Ramos (cell line): ENCODE data around the gene ZCWPW1.
"Not testable (repeated sequence)": the region's sequence is repeated elsewhere in the genome, so short reads cannot be mapped to it uniquely, and the experiment has no call there.

ENCODE experiments used
- in situ Hi-C: fragments of 300-500 bp; cut with MboI; formaldehyde crosslinking; loops from one replicate; pipeline ENCODE4 v1.14.3; 2022; ENCODE audit warnings: low sequenced_read_pairs; ENCODE audit not compliant: unreplicated experiment

Gene ZCWPW1

DNA sequence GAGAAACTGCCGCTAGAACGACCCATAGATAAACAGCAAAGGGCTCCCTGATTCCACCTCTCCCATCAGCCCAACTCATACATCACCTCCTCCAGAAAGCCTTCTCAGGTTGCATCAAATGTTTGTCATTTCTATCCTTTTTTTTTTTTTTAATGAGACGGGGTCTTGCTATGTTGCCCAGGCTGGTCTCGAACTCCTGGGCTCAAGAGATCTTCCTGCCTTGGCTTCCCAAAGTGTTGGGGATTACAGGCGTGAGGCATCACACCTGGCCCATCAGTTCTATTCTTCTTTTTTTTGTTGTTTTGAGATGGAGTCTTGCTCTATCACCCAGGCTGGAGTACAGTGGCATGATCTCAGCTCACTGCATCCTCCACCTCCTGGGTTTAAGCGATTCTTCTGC lies 28.5 kb upstream of the ZCWPW1 start:
- in situ Hi-C loops, result no loop called here

DNA sequence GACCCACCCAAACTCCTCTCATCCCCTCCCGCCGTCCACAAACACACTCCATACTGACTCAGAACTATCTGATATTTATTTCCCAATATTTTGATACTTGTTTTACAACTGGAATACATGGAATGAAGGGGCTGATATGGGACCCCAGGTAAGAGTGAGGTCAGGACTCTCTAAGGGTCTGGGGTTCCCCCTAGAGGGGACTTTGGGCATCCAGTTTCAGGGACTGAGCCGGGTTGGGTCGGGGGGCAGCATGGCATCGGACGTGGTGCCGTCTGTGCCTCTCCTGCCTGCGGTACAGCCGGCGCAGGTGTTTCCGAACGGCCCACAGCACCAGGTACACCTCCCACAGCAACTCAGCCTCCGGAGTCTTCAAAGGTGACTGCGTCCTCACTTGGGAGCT lies 28.1 kb upstream of the ZCWPW1 start:
- in situ Hi-C loops, result no loop called here

DNA sequence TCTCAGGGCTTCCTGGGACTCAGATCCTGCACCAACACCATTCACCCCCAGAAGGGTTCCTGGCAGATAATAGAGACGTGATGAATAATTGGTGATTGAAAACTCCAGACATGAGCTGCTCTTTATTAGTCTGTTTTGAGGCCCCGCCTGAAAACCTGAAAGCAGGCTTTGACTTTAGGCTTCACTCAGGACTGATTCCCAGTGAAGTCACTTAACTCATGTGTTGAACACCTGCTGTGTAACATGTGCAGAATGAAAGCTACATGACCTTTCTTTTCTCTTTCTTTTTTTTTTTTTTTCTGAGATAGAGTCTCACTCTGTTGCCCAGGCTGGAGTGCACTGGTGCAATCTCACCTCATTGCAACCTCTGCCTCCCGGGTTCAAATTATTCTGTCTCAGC lies 26.7 kb upstream of the ZCWPW1 start:
- in situ Hi-C loops, result no loop called here

DNA sequence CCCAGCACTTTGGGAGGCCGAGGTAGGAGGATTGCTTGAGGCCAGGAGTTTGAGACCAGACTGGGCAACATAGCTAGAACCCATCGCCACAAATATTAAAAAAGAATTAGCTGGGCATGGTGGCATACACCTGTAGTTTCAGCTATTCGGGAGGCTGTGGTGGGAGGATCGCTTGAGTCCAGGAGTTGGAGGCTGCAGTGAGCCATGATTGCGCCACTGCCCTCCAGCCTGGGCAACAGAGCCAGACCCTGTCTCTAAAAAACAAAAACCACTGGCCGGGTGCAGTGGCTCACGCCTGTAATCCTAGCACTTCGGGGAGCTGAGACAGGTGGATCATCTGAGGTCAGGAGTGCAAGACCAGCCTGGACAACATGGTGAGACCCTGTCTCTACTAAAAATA lies 25.4 kb upstream of the ZCWPW1 start:
- in situ Hi-C loops, result not testable (repeated sequence)

DNA sequence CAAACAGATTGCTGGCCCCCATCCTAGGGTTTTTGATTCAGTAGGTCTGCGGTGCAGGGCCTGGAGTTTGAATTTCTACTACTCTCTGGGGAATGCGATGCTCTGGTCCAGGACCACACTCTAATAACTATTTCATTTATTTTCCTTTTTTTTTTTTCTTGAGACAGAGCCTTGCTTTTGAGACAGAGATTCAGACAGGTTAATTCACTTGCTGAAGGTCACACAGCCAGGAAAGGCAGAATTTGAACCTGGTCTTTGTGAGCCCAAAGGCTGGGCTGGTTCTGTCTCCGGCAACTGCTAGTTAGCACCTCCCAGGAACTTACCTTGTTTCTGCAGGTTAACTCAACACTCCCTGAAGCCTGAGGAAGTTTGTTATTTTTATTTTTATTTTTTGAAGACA lies 24.0 kb upstream of the ZCWPW1 start:
- in situ Hi-C loops, result no loop called here

DNA sequence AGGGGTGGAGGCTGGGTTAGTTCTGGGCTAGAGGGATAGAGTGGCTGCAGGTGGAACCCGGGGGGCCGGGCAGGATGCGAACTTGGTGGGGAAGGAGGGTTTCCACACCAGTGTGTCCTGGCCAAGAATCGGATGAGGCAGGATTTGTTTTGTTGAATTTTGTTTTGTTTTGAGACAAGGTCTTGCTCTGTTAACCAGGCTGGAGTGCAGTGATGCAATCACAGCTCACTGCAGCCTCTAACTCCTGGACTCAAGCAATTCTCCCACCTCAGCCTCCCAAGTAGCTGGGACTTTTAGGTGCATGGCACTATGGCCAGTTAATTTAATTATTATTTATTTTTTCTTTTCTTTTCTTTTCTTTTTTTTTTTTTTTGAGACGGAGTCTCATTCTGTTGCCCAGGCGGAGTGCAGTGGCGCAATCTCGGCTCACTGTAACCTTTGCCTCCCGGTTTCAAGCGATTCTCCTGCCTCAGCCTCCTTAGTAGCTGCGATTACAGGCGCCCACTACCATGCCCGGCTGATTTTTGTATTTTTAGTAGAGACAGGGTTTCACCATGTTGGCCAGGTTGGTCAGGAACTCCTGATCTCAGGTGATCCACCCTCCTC lies 20.8 kb upstream of the ZCWPW1 start:
- in situ Hi-C loops, result no loop called here

DNA sequence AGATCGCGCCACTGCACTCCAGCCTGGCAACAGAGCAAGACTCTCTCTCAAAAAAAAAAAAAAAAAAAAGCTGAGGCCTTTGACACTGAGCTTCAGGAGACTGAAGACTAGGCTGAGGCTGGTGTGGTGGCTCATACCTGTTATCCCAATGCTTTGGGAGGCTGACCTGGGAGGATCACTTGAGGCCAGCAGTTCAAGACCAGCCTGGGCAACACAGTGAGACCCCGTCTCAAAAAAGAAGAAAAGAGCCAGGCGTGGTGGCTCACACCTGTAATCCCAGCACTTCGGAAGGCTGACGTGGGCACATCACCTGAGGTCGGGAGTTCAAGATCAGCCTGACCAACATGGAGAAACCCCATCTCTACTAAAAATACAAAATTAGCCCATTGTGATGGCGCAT lies 18.9 kb upstream of the ZCWPW1 start:
- in situ Hi-C loops, result not testable (repeated sequence)

DNA sequence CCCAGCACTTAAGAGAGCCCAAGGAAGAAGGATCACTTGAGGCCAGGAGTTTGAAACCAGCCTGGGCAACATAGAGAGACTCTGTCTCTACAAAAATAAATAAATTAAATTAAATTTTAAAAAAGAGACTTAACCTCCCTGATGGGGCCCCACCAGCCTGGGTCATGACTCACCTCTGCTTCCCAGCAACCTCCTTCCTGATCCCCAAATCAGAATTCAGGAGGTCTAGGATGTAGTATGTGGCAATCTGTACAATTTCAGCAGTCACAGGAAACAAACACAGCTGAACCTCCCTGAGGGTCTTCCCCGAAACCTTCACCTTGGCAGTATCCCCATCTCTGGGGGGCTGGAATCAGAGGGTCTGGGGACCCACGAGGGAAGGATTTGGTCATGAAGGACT lies 17.5 kb upstream of the ZCWPW1 start:
- in situ Hi-C loops, result no loop called here

DNA sequence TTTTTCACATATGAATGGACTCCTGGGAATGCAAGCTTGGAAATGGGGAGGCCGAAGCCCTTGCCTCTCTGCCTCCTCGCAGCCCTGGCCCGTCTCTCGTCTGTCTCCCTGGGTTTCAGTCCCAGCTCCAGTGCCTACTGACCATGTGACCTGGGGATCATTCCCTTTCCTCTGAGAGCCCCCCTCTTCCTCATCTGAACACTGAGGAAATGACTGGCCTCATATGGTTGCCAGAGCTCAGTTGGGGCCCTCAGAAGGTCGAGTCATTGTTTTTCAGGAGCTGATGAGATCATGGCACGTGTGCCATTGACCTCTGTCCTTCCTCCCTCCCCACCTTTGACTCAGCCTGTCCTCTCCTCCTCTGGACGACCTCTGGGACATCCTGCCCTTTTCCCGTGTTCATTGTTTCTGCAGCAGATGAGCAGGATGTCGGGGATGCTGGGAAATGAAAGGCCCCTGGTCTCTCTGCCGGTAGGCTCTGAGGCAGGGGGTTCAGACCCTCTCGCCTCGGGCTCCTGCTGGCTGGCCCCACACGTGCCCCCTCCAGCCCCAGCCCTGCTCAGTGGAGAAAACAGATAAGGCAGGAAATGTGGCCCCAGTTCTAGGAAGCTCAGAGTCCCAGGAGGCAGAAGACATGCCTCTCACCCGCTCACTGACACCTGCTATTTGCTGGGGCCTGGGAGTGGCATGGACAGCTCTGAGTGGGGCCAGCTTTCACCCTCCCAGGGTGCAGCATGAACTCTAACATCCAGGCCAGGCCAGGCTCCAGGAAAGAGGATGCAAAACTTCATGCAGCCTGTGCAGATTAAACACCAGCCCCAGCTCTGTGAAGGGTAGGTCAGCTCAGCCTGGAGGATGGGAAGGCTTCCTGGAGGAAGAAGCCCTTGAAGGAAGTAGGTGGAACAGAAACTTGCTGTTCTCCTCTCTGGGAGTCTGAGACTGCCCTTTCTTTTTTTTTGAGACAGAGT lies 16.1 kb upstream of the ZCWPW1 start:
- in situ Hi-C loops, result no loop called here

DNA sequence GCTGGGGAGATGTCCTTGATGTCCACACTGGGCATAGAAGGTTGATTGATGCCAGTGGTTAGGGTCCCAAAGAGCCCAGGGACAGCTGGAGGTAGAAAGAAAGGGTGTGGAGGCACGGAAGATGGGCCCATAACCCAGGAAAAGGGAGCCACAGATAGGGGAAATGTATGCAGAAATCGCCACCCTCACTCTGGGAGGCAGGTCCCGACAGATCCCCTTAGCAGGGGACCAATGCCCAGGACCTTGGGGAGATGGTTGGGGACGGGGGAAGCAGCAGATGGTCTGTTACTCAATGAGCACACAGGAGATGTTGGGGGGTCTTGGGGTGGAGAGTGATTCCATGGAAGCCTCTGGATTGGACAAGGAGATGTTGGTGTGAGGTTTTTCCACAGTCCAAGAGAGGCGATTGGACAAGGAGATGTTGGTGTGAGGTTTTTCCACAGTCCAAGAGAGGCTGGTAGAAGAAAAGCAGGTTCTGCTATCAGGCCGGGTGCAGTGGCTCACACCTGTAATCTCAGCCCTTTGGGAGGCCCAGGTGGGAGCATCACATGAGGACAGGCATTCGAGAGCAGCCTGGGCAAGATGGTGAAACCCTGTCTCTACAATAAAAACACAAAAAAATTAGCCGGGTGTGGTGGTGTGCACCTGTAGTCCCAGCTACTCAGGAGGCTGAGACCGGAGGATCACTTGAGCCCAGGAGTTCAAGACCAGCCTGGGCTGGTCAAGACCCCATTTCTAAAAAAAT lies 14.8 kb upstream of the ZCWPW1 start:
- in situ Hi-C loops, result no loop called here

DNA sequence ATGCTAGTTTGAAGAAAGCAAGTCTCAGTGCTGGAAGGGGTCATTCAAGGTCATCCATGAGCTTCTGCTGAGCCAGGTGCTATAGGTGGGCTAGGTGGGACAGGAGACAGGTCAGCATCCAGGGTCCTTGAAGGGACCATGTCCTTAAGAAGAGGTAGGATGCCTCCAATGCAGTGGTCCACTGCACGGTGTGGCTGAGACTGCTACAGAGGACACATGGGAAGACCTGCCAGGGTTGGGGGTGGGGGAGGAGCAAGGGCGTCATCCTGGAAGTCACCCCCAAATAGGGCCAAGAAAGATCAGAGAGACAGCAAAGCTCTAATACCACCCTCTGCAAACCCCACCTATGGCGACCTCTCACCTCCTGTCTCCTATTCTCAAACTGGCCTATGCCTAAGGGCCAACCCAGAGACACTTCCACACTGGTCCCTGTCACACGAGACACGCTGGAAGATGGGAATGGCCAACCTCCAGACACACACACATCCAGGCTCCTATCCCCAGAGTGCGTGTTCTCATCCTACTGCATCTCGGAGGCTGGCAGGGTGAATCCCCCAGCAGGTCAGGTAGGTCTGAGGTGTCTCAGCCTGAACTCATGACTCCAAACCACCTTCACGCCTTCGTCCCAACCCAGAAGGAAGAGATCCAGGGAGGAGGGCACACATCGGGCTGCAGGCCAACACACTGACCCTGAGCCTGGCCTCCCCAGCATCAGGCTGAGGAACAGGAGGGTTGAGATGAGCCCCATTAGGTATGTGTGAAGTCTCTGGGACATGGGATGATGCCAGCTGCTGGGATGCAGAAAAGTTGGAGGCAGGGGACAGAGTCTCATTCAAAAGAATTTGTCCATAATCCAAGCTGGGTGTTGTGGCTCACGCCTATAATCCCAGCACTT lies 13.4 kb upstream of the ZCWPW1 start:
- in situ Hi-C loops, result no loop called here

DNA sequence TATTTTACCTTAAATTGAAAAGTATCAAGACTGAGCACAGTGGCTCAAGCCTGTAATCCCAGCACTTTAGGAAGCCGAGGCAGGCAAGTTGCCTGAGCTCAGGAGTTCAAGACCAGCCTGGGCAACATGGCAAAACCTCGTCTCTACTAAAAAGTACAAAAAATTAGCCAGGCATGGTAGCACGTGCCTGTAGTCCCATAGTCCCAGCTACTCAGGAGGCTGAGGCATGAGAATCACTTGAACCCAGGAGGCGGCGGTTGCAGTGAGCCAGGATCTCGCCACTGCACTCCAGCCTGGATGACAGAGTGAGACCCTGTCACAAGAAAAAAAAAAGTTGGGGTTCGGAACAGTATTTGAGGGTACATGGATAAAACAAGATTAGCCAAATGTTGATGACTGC lies 10.7 kb upstream of the ZCWPW1 start:
- in situ Hi-C loops, result not testable (repeated sequence)

DNA sequence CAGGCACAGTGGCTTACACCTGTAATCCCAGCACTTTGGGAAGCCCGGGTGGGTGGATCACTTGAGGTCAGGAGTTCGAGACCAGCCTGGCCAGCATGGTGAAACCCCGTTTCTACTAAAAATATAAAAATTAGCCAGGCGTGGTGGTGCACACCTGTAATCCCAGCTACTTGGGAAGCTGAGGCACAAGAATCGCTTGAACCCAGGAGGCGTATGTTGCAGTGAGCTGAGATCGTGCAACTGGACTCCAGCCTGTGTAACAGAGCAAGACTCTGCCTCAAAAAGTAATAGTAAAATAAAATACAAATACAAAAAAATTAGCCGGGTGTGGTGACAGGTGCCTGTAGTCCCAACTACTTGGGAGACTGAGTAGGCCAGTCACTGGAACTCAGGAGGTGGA lies 10.2 kb upstream of the ZCWPW1 start:
- in situ Hi-C loops, result not testable (repeated sequence)

DNA sequence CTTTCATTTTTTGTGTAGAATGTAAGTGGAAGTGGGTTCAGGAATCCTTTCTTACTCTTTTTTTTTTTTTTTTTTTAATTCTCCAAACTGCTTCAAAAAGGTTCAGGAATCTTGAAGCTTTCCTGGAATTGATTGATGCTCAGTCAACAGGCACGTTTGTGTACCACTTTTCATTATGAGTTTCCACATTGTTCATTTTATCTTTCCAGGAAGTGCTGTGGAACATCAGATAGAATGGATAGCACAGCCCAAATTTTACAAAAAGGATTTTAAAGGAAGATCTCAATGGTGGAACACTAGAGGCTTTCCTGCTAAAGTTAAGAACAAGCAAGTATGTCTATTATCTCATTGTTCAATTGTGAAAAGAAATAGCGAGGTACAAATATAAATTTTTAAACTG lies 9.7 kb upstream of the ZCWPW1 start:
- in situ Hi-C loops, result no loop called here

DNA sequence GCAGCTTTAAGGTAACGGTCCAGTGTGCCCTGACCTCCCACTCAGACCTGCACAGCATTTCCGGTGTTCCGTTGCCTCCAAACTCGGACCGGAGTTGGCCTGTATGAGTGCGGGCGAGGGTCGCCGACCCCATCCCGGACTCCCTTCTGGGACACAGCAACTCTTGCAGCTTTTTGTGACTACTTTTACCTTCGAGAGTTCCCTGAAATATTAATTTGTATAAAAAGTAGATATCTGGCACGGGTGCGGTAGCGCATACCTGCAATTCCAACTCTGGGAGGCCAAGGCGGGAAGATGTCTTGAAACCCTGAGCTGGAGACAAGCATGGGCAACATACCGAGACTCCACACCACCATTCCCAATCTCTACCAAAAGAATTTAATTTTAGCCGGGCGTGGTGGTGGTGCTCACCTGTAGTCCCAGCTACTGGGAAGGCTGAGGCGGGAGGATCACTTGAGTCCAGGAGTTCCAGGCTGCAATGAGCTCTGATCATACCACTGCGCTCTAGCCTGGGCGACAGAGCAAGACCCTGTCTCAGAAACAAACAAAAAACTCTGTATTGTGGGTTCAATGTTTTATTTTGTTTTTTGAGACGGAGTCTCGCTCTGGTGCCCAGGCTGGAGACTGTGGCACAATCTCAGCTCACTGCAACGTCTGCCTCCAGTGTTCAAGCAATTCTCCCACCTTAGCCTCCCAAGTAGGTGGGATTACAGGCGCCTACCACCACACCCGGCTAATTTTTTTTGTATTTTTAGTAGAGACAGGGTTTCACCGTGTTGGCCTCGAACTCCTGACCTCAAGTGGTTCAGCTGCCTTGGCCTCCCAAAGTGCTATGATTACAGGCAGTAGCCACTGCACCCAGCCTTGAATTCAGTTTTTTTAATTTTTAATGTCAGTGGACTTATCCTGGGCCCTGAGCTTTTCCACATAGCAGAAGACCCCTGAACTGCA lies 8.9 kb upstream of the ZCWPW1 start:
- in situ Hi-C loops, result no loop called here

DNA sequence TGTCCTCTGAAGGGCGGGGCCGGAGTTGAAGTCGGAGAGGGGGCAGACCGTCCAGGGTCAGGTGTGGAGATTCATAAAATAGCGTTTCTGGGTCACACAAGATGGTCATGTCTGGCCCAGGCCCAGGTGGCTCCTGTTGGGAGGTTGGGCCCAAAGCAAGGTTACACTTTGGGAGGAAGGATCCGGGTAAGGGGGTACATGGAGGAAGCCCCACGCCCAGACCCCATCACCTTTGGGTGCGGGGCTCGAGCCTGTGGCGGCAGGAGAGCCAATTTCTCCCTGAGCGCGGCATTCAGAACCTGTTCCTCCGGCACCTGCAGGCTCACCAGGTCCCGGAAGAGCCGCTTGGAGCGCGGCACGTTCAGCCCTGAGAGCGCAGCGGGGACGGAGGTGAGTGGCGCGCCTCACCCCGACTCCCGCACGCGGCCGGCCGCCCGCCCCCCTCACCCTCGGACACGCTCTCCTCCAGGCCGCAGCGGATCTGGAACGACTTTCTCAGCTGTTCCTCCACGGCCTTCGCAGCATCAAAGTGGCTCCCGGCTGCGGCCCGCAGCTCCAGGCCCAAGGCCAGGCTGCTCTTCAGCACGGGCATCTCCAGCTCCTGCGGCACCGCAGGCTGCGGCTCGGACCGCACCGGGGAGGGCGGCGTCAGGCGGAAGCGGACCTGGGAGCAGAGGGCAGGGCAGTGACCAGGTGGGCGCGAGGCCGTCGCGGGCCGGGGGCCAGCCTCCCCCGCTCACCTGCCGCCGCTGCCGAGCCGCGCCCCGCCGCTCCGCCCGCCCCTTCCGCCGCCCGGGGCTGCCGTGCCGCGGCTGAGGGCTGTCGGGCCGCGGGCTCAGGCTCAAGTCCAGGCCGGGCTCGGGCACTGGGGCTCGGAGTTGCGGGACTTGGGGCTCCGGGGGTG lies 7.2 kb upstream of the ZCWPW1 start:
- in situ Hi-C loops, result no loop called here

DNA sequence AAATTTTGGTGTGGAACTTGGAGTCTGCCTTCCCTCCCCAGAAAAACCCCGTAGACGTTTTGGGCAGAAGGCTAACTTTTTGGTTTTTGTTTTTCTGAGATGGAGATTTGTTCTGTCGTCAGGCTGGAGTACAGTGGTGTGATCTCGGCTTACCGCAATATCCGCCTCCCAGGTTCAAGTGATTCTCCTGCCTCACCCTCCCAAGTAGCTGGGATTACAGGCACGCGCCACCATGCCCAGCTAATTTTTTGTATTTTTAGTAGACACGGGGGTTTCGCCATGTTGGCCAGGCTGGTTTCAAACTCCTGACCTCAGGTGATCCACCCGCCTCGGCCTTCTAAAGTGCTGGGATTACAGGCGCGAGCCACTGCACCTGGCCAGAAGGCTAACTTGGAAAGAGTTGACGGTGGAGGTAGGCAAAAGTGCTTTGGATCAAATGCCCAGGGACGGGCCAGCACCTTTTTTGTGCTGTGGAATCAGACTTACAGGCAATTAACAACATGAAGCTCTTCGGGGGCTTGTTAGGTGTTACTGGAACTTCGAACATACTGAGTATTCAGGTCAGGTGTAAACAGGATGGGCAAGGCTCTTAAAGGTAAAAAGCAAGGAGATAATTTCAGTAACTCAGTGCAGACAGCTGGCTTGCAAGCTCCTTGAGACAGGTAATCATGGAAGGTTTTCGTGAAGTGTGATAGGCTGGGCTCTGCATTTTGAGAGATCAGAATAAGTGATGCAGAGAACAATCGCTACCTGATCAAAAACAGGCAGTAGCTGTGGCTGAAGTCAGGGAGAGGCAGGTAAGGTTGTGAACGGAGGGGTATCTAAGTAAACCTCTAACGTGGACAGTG lies 6.0 kb upstream of the ZCWPW1 start:
- in situ Hi-C loops, result no loop called here
